ENCODE data around the gene ALDOB. TPM values are rescaled to one million over a fixed set of nuclear protein-coding genes. Genes with fewer than 3 reads are reported as not detected.

ALDOB gene
- total RNA-seq, 1 experiment from 2014 or later: not detected

GRCh38 chr9:101394687-101395086, 40.9 kb downstream of the ALDOB start:
- Histone ChIP-seq H3K27me3 (ENCODE audit: insufficient read depth, low read length) (no peaks in the 10 kb centered on the region), H3K79me2 (ENCODE audit: insufficient read depth, low read length) (peaks cover 38% of the 10 kb centered on the region; the same call in 1 of the 2 replicates), H4K20me1 (ENCODE audit: control insufficient read depth, insufficient read depth, insufficient read length) (peaks cover 2% of the 10 kb centered on the region), H3T11ph (ENCODE audit: low read length) (no peak overlapping the region), H3K14ac (ENCODE audit: insufficient read depth, low read length) (no peak overlapping the region), H3K4me1 (ENCODE audit: insufficient read depth, low read length) (no peaks in the 10 kb centered on the region), H2BK12ac (ENCODE audit: insufficient read length, low read depth, low read length) (no peak overlapping the region), H4K91ac (ENCODE audit: insufficient read length, low read depth, low read length) (no peak overlapping the region), H2BK120ac (ENCODE audit: low read depth, low read length, poor library complexity, severe bottlenecking) (no peak overlapping the region), H3K56ac (ENCODE audit: insufficient read length, low read depth, low read length) (no peak overlapping the region), H4K8ac (replicated peaks; ENCODE audit: insufficient read length, low read depth, low read length) (no peak overlapping the region), H3K79me1 (ENCODE audit: insufficient read depth, low read depth, low read length, poor library complexity, severe bottlenecking) (peaks cover 4% of the 10 kb centered on the region), H3K9me3 (ENCODE audit: control insufficient read depth, low read depth, low read length) (no peaks in the 10 kb centered on the region), H3K4ac (ENCODE audit: low read depth, low read length) (no peak overlapping the region), H3K27ac (ENCODE audit: insufficient read length, low read depth, low read length) (no peak overlapping the region), H3K18ac (ENCODE audit: insufficient read length, low read depth, low read length) (no peak overlapping the region), H3K23ac (ENCODE audit: insufficient read length, low read depth, low read length) (no peak overlapping the region), H4K5ac (ENCODE audit: insufficient read length, low read depth, low read length) (no peak overlapping the region), H3K23me2 (ENCODE audit: insufficient read length, low read depth, low read length, poor library complexity, severe bottlenecking) (peaks cover 3% of the 10 kb centered on the region), H2AK5ac (ENCODE audit: insufficient read length, low read length) (no peak overlapping the region), H2BK20ac (ENCODE audit: low read depth, low read length, poor library complexity, severe bottlenecking) (no peak overlapping the region), H2AFZ (ENCODE audit: low read length) (no peak overlapping the region), H2BK15ac (ENCODE audit: low read depth, low read length) (no peak overlapping the region), H2BK5ac (ENCODE audit: insufficient read length, low read length) (no peak overlapping the region), H3K4me2 (ENCODE audit: insufficient read depth, insufficient read length, low read length) (no peak overlapping the region), H3K9ac (ENCODE audit: extremely low read depth, insufficient read length, low read length) (no peak overlapping the region)
- no peak for TF ChIP-seq CTCF (conservative IDR thresholded peaks at IDR 0.05)
- no CpG with 5 or more reads among the region's 1 CpG for WGBS (ENCODE audit: extremely low coverage, insufficient read length, low lambda C conversion rate)
- no peak overlapping the region; a peak in 1 of 5 replicates for H3K4me3 Mint-ChIP-seq
- no peak for DNase-seq
- peaks cover 10 to 16% of the 10 kb centered on the region in 2 experiments; a peak in 3 of 4 replicates for H3K4me1 Mint-ChIP-seq
- peaks cover 24 to 42% of the 10 kb centered on the region in 2 experiments for H3K9me3 Mint-ChIP-seq
- peaks cover 53 to 73% (median 72%) of the 10 kb centered on the region in 3 experiments for H3K36me3 Mint-ChIP-seq (ENCODE audit: insufficient read depth in 1 of 3, low read depth in 3 of 3)
- no peak overlapping the region for H3K27ac Mint-ChIP-seq
- H3K27me3 Mint-ChIP-seq (ENCODE audit: low read depth): no peaks in the 10 kb centered on the region
